ENCODE results near the gene ULBP1. TPM values are rescaled to one million over a fixed set of nuclear protein-coding genes. Genes with fewer than 3 reads are reported as not detected.

The ULBP1 gene
- total RNA-seq, 1 experiment from 2014 or later = 1.6 TPM

DNA sequence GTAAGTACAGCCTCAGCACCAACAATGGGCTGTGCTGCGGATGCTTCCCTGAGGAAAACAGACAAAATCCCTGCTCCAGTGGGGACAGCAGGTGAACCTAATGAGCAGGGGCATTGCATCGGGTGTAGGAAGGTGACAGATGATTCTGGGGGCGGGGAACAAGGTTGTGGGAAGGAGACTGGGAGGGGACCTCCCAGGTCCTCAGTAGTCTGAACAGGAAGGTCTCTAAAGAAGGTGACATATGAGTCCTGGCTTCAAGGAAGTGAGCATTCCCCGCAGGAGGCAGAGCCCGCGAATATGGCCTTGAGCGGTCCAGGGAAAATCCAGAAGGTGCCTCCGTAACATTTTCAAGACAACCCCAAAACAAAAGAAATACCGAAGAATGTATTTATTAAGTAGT lies 19.4 kb downstream of the ULBP1 start:
- no peaks in the 10 kb centered on the region; a peak in 1 of 7 replicates for H3K36me3 Mint-ChIP-seq (ENCODE audit: insufficient read depth in 1 of 3, low read depth in 3 of 3)
- WGBS (ENCODE audit: extremely low coverage, insufficient read length, low lambda C conversion rate) = no CpG with 5 or more reads among the region's 9 CpGs
- H4K5ac ChIP-seq (ENCODE audit: insufficient read length, low read depth, low read length) = no peak overlapping the region

More for the DNA sequence above, 19.4 kb downstream of the ULBP1 start:
- Mint-ChIP-seq H3K9me3 (peaks cover 0 to 10% of the 10 kb centered on the region in 2 experiments; a peak in 2 of 5 replicates), H3K4me3 (no peak overlapping the region), H3K4me1 (peaks cover 6 to 16% of the 10 kb centered on the region in 2 experiments; a peak in 3 of 4 replicates), H3K27me3 (ENCODE audit: low read depth) (peaks cover 98% of the 10 kb centered on the region), H3K27ac (no peak overlapping the region)
- no peak overlapping the region for H2BK15ac ChIP-seq (ENCODE audit: low read depth, low read length)
- H3K23ac ChIP-seq (ENCODE audit: insufficient read length, low read depth, low read length) = no peak overlapping the region
- TF ChIP-seq, protein P1, sequence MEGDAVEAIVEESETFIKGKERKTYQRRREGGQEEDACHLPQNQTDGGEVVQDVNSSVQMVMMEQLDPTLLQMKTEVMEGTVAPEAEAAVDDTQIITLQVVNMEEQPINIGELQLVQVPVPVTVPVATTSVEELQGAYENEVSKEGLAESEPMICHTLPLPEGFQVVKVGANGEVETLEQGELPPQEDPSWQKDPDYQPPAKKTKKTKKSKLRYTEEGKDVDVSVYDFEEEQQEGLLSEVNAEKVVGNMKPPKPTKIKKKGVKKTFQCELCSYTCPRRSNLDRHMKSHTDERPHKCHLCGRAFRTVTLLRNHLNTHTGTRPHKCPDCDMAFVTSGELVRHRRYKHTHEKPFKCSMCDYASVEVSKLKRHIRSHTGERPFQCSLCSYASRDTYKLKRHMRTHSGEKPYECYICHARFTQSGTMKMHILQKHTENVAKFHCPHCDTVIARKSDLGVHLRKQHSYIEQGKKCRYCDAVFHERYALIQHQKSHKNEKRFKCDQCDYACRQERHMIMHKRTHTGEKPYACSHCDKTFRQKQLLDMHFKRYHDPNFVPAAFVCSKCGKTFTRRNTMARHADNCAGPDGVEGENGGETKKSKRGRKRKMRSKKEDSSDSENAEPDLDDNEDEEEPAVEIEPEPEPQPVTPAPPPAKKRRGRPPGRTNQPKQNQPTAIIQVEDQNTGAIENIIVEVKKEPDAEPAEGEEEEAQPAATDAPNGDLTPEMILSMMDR (conservative IDR thresholded peaks at IDR 0.05) = no peak
- H2BK12ac ChIP-seq (ENCODE audit: insufficient read length, low read depth, low read length) = no peak overlapping the region
- no peak overlapping the region for H2BK5ac ChIP-seq (ENCODE audit: insufficient read length, low read length)
- H2AK5ac ChIP-seq (ENCODE audit: insufficient read length, low read length) = no peak overlapping the region
- H3K79me2 ChIP-seq (ENCODE audit: insufficient read depth, low read length) = no peaks in the 10 kb centered on the region
- H3K27me3 ChIP-seq (ENCODE audit: insufficient read depth, low read length) = peaks cover 71% of the 10 kb centered on the region
- no peak overlapping the region for H4K8ac ChIP-seq (replicated peaks; ENCODE audit: insufficient read length, low read depth, low read length)
- H3K9ac ChIP-seq (ENCODE audit: extremely low read depth, insufficient read length, low read length) = no peak overlapping the region
- no peak overlapping the region for H2AFZ ChIP-seq (ENCODE audit: low read length)
- H3K14ac ChIP-seq (ENCODE audit: insufficient read depth, low read length) = no peak overlapping the region
- no peak overlapping the region for H3K4ac ChIP-seq (ENCODE audit: low read depth, low read length)
- no peak overlapping the region for H2BK20ac ChIP-seq (ENCODE audit: low read depth, low read length, poor library complexity, severe bottlenecking)
- H3K23me2 ChIP-seq (ENCODE audit: insufficient read length, low read depth, low read length, poor library complexity, severe bottlenecking) = peaks cover 3% of the 10 kb centered on the region
- no peak overlapping the region for H3K56ac ChIP-seq (ENCODE audit: insufficient read length, low read depth, low read length)
- no peaks in the 10 kb centered on the region for H3K79me1 ChIP-seq (ENCODE audit: insufficient read depth, low read depth, low read length, poor library complexity, severe bottlenecking)
- H4K20me1 ChIP-seq (ENCODE audit: control insufficient read depth, insufficient read depth, insufficient read length) = no peaks in the 10 kb centered on the region
- H3K4me2 ChIP-seq (ENCODE audit: insufficient read depth, insufficient read length, low read length) = no peak overlapping the region
- H3K4me1 ChIP-seq (ENCODE audit: insufficient read depth, low read length) = no peaks in the 10 kb centered on the region
- H3K18ac ChIP-seq (ENCODE audit: insufficient read length, low read depth, low read length) = no peak overlapping the region
- no peaks in the 10 kb centered on the region for H3K9me3 ChIP-seq (ENCODE audit: control insufficient read depth, low read depth, low read length)
- no peak overlapping the region for H2BK120ac ChIP-seq (ENCODE audit: low read depth, low read length, poor library complexity, severe bottlenecking)
- no peak overlapping the region for H4K91ac ChIP-seq (ENCODE audit: insufficient read length, low read depth, low read length)
- H3K27ac ChIP-seq (ENCODE audit: insufficient read length, low read depth, low read length) = no peak overlapping the region
- no peak for DNase-seq
- no peak overlapping the region for H3T11ph ChIP-seq (ENCODE audit: low read length)

Measured in H9 (cell line).